PC-3 (cell line): ENCODE results near the gene VTI1A. TPM values are rescaled to one million over a fixed set of nuclear protein-coding genes. Genes with fewer than 3 reads are reported as not detected.

ENCODE experiments used
- ATAC-seq: fragments of 200-7000 bp; cut with Tn5 transposase; 2 replicates; pipeline ENCODE4 v1.9.1; 2020; ENCODE audit warnings: mild to moderate bottlenecking, moderate library complexity
- BruUV-seq: library from RNA; stranded (reverse); fragments of 400-500 nt; replicated peaks from 2 replicates; lab custom pipeline; 2021; lab: Mats Ljungman, UMichigan
- CTCF ChIA-PET: fragments of 300-600 bp; sonication (Branson Sonifier 250); formaldehyde crosslinking; loops from one replicate; lab custom pipeline; 2022; ENCODE audit warnings: antibody characterized with exemption; lab: Charles Lee
- POLR2A ChIA-PET: fragments of 300-600 bp; sonication (Branson Sonifier 250); formaldehyde crosslinking; loops from one replicate; lab custom pipeline; 2022; ENCODE audit warnings: antibody characterized with exemption; ENCODE audit not compliant: unreplicated experiment; lab: Charles Lee
- DNase-seq: peaks from one replicate; pipeline ENCODE4 v3.0.0-alpha.2; 2015
- H2AFZ ChIP-seq: fragments of 300-600 bp; sonication (generic); 2 replicates; pipeline ENCODE4 v1.6.0; 2016; ENCODE audit warnings: antibody characterized with exemption, low read length
- H3F3A ChIP-seq: fragments of 300-600 bp; sonication (generic); one replicate; pipeline ENCODE4 v1.6.0; 2017; ENCODE audit warnings: antibody characterized with exemption, low read length, control low read depth, mild to moderate bottlenecking; ENCODE audit not compliant: unreplicated experiment
- H3K27ac ChIP-seq: fragments of 300-600 bp; sonication (generic); 2 replicates; pipeline ENCODE4 v1.5.1; 2016; ENCODE audit warnings: mild to moderate bottlenecking, low read length
- H3K27me3 ChIP-seq: fragments of 300-600 bp; sonication (generic); 2 replicates; pipeline ENCODE4 v1.6.1; 2016; ENCODE audit warnings: low read length, mixed read lengths
- H3K36me3 ChIP-seq: fragments of 300-600 bp; sonication (generic); 2 replicates; pipeline ENCODE4 v1.6.1; 2016; ENCODE audit warnings: low read depth, mixed run types, low read length, mixed read lengths
- H3K4me1 ChIP-seq: fragments of 300-600 bp; sonication (generic); 2 replicates; pipeline ENCODE4 v1.5.1; 2016; ENCODE audit warnings: low read length; ENCODE audit not compliant: insufficient read depth
- H3K4me2 ChIP-seq: fragments of 300-600 bp; sonication (generic); 2 replicates; pipeline ENCODE4 v1.6.0; 2016; ENCODE audit warnings: low read length
- H3K4me3 ChIP-seq: fragments of 300-600 bp; sonication (generic); 2 replicates; pipeline ENCODE4 v1.5.1; 2016; ENCODE audit warnings: mild to moderate bottlenecking, low read length, mixed read lengths
- H3K79me2 ChIP-seq: fragments of 300-600 bp; sonication (generic); 2 replicates; pipeline ENCODE4 v1.6.1; 2017; ENCODE audit warnings: low read length, mixed read lengths
- H3K9ac ChIP-seq: fragments of 300-600 bp; sonication (generic); 2 replicates; pipeline ENCODE4 v1.6.0; 2016; ENCODE audit warnings: mild to moderate bottlenecking, low read length
- H3K9me2 ChIP-seq: fragments of 300-600 bp; sonication (generic); replicated peaks from 2 replicates; pipeline ENCODE4 v1.6.1; 2016; ENCODE audit warnings: mixed run types, low read length, mixed read lengths
- H3K9me3 ChIP-seq: fragments of 300-600 bp; sonication (generic); 2 replicates; pipeline ENCODE4 v1.6.1; 2016; ENCODE audit warnings: low read length, mixed read lengths
- H4K20me1 ChIP-seq: fragments of 300-600 bp; sonication (generic); 2 replicates; pipeline ENCODE4 v1.6.1; 2016; ENCODE audit warnings: low read length, mixed read lengths
- EZH2 ChIP-seq: fragments of 300-600 bp; sonication (generic); IDR thresholded peaks from one replicate; pipeline ENCODE4 v1.6.1; 2017; ENCODE audit warnings: antibody characterized with exemption, mild to moderate bottlenecking, low read length; ENCODE audit not compliant: unreplicated experiment
- EZH2phosphoT487 ChIP-seq: fragments of 300-600 bp; sonication (generic); IDR thresholded peaks from 2 replicates; pipeline ENCODE4 v1.6.1; 2018; ENCODE audit warnings: mild to moderate bottlenecking, antibody characterized with exemption, low read length, borderline replicate concordance
- intact Hi-C: fragments of 100-400 bp; cut with micrococcal nuclease; formaldehyde crosslinking; loops from 2 replicates; pipeline ENCODE4 v1.9.0; 2023
- total RNA-seq: library from RNA; depleted of rRNA; stranded (reverse); fragments of >200 nt; gene quantifications from 2 replicates; pipeline ENCODE4 v1.2.3, GENCODE V29; 2014
- TF ChIP-seq, protein P1 (sequence below): fragments of 300-600 bp; sonication (generic); conservative IDR thresholded peaks from 2 replicates; pipeline ENCODE4 v1.5.1; 2017; ENCODE audit warnings: antibody characterized with exemption, low read depth, mild to moderate bottlenecking, low read length

VTI1A gene
- total RNA-seq, 1 experiment from 2014 or later: 18.1 TPM

DNA sequence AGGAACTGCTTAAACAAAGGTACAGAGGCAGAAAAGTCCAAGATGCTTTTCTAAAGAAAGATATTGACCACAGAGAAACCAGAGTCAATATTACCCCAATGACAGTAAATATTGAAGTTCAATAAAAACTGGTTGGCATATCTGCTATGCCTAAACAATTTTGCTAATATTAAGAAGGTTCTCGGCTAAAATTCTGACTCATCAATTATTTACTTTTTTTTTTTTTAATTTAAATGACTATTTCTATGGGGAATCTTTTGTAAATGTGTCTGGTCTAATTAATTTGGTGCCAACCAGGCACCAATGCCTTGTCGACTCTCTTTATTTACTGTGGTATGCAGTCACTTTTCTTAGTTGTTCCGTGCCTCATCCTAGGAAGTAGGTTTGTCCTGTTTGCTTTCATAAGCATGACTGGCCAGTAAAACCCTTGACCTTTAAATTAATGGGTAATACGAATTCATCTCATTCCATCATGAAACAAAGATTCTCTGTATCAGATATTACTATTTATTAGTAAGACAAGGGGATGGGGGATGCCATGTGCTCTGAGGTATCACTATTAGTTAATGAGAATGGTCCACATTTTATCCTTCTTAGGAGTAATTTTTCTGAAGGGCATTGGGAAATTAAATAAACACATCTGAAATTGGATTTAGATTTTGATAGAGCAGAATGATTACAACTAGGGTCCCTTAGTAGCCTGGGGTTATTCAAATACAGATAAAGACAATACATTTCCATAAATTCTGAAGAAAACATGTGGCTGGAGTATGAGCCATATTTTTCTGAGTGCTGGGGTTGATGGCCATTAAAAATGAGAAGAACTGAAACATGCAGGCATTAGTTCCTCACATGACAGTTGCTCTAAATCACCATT lies 154.4 kb downstream of the VTI1A start:
- Histone ChIP-seq H3K4me2 (no peak overlapping the region), H3F3A (no peaks in the 10 kb centered on the region), H3K9ac (no peak overlapping the region), H3K36me3 (no peaks in the 10 kb centered on the region), H3K79me2 (no peaks in the 10 kb centered on the region), H2AFZ (no peak overlapping the region), H3K4me3 (no peak overlapping the region), H3K9me3 (no peaks in the 10 kb centered on the region), H3K4me1 (peaks cover 12% of the 10 kb centered on the region; the same call in 1 of the 2 replicates), H3K27me3 (no peaks in the 10 kb centered on the region), H4K20me1 (no peaks in the 10 kb centered on the region), H3K9me2 (no peaks in the 10 kb centered on the region), H3K27ac (peak overlapping the region; percentile 35)
- CTCF ChIA-PET: no interaction called here
- DNase-seq (peak; percentile 46), ATAC-seq (peak; percentile 92)
- BruUV-seq: no TSS peak
- POLR2A ChIA-PET: no interaction called here
- TF ChIP-seq EZH2phosphoT487: no peak
- TF ChIP-seq, protein P1, sequence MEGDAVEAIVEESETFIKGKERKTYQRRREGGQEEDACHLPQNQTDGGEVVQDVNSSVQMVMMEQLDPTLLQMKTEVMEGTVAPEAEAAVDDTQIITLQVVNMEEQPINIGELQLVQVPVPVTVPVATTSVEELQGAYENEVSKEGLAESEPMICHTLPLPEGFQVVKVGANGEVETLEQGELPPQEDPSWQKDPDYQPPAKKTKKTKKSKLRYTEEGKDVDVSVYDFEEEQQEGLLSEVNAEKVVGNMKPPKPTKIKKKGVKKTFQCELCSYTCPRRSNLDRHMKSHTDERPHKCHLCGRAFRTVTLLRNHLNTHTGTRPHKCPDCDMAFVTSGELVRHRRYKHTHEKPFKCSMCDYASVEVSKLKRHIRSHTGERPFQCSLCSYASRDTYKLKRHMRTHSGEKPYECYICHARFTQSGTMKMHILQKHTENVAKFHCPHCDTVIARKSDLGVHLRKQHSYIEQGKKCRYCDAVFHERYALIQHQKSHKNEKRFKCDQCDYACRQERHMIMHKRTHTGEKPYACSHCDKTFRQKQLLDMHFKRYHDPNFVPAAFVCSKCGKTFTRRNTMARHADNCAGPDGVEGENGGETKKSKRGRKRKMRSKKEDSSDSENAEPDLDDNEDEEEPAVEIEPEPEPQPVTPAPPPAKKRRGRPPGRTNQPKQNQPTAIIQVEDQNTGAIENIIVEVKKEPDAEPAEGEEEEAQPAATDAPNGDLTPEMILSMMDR: no peak
- TF ChIP-seq EZH2: no peak
- intact Hi-C loops: no loop called here

DNA sequence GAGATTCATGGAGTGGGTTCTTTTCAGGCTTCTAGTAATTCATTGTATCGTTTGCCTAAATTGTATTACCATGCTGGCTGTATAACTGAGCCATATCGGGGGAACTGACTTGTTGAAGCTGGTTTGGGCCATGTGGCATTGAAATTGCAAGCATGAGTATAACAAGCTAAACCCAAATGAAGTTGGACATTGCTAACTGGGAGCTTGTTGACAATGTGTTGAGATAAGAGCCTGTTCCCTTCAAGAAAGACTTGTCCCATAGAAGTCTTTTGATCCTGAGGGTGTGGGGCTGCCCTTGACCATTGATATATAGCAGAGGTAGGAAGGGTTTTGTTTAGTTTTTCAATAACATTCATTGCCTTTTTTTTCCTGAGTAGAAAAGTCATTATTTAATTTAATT lies 156.0 kb downstream of the VTI1A start:
- Histone ChIP-seq H3K27me3 (no peaks in the 10 kb centered on the region), H4K20me1 (no peaks in the 10 kb centered on the region), H2AFZ (no peak overlapping the region), H3K36me3 (no peaks in the 10 kb centered on the region), H3K27ac (no peak overlapping the region), H3K79me2 (no peaks in the 10 kb centered on the region), H3K4me2 (no peak overlapping the region), H3K9me2 (no peaks in the 10 kb centered on the region), H3K9me3 (no peaks in the 10 kb centered on the region), H3K4me1 (peaks cover 12% of the 10 kb centered on the region; the same call in 1 of the 2 replicates), H3K9ac (no peak overlapping the region), H3F3A (no peaks in the 10 kb centered on the region), H3K4me3 (no peak overlapping the region)
- CTCF ChIA-PET: no interaction called here
- no TSS peak for BruUV-seq
- intact Hi-C loops: no loop called here
- POLR2A ChIA-PET: no interaction called here
- no peak for ATAC-seq
- DNase-seq: no peak
- TF ChIP-seq EZH2phosphoT487 (no peak), EZH2 (no peak)
- TF ChIP-seq, protein P1: no peak

DNA sequence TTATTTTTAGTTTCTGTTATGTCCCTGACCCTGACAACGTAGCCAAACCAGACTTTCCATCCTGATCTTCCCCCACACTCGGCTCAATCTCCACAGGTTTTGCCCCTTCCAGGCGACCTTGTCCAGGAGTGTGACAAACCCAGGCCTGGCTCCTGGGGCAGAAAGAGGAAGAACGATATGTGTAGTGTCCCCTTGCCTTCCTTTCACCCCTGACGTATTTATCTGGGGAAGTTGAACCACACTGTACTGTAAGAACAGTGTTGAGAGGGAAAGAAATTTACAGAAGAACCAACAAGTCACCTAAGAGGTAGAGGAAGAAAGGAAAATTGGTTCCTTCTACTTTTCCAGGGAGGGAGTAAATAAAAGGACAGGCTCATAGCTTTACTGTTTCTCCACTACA lies 158.0 kb downstream of the VTI1A start:
- no peak overlapping the region for H3K4me2 ChIP-seq
- H3K36me3 ChIP-seq: no peaks in the 10 kb centered on the region
- H3K9me3 ChIP-seq: no peaks in the 10 kb centered on the region
- ATAC-seq: no peak
- no peaks in the 10 kb centered on the region for H3K27me3 ChIP-seq
- no peak overlapping the region for H3K4me3 ChIP-seq
- no peaks in the 10 kb centered on the region for H3K79me2 ChIP-seq
- H3K9ac ChIP-seq: no peak overlapping the region
- no peak overlapping the region for H2AFZ ChIP-seq
- BruUV-seq: no TSS peak
- H3F3A ChIP-seq: no peaks in the 10 kb centered on the region
- H3K4me1 ChIP-seq: peaks cover 12% of the 10 kb centered on the region; the same call in 1 of the 2 replicates
- no peak overlapping the region for H3K27ac ChIP-seq
- DNase-seq: no peak
- no peaks in the 10 kb centered on the region for H4K20me1 ChIP-seq
- TF ChIP-seq, protein P1: no peak
- TF ChIP-seq EZH2phosphoT487: no peak
- no peak for TF ChIP-seq EZH2
- POLR2A ChIA-PET: no interaction called here
- intact Hi-C loops: no loop called here
- no peaks in the 10 kb centered on the region for H3K9me2 ChIP-seq
- CTCF ChIA-PET: no interaction called here
